ENCODE data around the gene SLC7A6.

The SLC7A6 gene

GRCh38 chr16:68235108-68235886 lies 29.0 kb upstream of the SLC7A6 start:
- DNase-seq = no peak

DNA sequence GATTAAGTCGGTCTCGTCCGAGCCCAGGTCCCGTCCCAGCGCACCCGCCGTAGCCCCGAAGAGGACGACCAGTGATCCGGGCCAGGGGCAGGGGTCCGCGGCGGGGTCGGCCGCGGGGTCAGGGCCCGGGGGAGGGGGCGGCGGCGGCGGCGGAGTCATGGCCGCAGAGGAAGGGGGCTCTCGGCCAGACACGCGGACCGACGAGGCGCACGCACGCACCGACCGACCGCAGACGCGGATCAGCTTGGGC lies 28.5 kb upstream of the SLC7A6 start, which contains the start of gene ESRP2:
Gene ESRP2, minus strand, starts transcription at position 241 of the 250 bp plus-strand sequence. Its CDS starts 82 bp downstream, at position 159.
- DNase-seq = no peak

- DNase-seq = no peak
These were observed 28.0 kb upstream of the SLC7A6 start for GRCh38 chr16:68236137-68236825.

- DNase-seq = no peak
These were observed 27.5 kb upstream of the SLC7A6 start for GRCh38 chr16:68236826-68237242.

GRCh38 chr16:68237243-68238028 lies 26.9 kb upstream of the SLC7A6 start:
- peak; percentile 98 to 99 (median 98) for DNase-seq

- DNase-seq = no peak
These were observed 26.3 kb upstream of the SLC7A6 start for GRCh38 chr16:68238029-68238345.

DNA sequence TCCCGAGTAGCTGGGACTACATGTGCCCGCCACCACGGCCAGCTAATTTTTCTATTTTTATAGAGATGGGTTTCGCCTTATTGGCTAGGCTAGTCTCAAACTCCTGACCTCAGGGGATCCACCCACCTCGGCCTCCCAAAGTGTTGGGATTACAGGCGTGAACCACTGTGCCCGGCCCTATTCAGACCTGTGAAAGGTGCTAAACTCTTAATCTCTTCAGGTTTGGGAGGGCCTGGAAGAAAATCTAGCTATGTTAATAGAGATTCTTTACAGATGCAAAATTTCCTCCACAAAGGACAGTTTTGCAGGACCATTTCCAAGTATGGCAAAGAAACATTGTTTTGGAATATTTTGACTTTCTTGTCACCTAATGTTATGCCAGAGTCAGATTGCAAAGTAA lies 22.2 kb upstream of the SLC7A6 start:
- no peak for DNase-seq

- DNase-seq = no peak
These were observed 21.1 kb upstream of the SLC7A6 start for GRCh38 chr16:68242926-68243858.

DNA sequence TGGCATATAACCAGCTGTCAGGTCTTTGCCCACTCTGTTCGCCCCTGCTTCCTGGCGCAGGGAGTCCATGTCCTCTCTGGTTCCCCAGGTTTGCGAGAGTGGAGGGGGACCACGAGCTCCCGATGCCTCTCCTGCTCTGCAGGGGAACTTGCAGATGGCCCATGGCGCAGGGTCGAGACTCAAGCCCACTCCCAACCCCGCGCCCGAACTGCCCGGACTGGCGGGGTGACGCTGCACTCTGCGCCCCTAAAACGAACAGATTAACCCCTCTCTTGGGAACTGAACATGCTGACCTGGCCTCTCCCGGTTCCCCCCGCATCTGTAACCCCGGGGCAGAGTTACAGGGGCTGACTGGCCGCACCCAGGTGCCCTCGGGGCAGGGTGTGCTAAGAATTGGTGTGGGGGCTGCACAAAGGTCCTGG lies 19.8 kb upstream of the SLC7A6 start:
- no peak for DNase-seq

DNA sequence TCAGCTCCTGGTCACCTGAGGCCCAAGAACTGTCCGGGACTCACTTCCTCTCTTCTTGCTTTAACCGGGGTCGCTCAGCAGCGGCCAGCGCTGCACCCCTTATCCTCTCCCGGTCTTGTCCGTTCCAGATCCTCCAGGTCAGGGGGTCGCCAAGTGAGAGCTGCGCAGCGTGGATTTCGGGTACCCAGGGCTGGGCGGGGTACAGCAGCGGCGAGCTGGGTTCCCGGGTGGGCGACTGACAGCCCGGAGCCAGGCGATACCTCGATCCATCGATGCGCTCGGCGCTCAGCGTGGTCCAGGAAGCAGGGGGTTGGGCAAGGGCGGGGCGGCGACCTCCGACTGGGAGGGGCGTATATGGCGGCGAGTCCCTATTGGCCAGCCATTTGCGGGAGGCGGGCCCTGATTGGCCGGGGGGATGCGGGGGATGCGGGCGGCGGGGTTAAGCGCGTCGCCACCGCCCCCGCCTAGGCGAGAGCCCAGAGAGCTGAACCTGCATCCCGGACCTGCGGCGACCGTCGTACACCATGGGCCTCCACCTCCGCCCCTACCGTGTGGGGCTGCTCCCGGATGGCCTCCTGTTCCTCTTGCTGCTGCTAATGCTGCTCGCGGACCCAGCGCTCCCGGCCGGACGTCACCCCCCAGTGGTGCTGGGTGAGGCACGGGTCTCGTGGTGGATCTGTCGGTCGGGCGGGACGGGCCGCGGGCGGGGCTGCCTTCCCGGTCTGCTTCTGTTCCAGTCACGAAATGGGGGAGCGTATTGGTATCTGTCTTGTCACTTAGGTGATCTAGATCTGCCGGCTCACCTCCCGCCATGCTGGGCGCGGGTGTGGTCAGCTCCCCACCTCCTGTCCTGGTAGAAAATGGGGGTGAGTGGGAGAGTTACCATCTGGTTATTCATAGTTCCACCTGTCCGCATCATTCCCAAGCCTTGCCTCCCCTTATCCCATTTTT lies 19.1 kb upstream of the SLC7A6 start, which contains the start of gene PLA2G15:
Gene PLA2G15, plus strand, starts transcription at position 471 of the 951 bp plus-strand sequence. Its CDS starts 54 bp downstream, at position 525.
- peak; percentile 92 to 99 (median 97) for DNase-seq

DNA sequence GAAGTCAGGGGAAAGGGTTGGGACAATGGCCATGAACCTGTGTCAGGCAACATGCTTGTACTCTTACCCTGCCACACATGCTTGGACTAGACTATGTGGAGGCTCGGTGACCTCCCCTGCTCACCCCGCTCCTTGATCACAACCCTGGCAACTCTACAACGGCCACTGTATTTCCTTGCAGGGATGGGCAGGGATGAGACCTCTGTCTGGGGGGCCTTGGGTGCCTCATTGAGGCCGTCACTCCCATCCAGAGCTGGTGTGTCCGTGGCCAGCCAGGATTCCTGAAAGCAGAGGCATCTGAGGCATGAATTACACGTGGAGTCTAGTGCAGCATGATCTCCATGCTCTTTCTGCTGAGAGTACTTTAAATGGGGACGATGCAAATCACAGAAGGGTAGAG lies 18.2 kb upstream of the SLC7A6 start:
- no peak for DNase-seq

GRCh38 chr16:68246666-68247065 lies 17.7 kb upstream of the SLC7A6 start:
- peak; percentile 60 to 65 (median 65) for DNase-seq

GRCh38 chr16:68247400-68247799 lies 16.9 kb upstream of the SLC7A6 start:
- DNase-seq = peak; percentile 73 to 81 (median 74)

DNA sequence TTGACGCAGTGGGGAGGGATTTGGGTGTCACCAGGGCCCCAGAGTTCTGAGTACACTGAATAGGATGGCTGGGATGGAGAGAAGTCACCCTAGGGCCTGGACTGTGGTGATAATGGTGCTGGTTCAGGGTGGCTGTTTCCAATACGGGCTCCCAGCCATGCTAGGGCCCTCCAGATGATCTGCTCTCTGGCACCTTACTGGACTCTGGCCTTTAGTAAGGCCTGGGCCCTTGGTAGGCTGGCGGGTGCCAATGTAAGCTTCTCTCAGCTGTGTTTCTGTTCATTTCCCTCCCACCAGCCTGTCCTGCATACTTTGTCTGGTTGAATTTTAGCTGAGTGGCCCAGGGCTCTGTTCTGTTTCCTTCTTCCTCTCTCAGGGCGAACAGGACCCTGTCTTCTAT lies 16.4 kb upstream of the SLC7A6 start:
- no peak for DNase-seq

DNA sequence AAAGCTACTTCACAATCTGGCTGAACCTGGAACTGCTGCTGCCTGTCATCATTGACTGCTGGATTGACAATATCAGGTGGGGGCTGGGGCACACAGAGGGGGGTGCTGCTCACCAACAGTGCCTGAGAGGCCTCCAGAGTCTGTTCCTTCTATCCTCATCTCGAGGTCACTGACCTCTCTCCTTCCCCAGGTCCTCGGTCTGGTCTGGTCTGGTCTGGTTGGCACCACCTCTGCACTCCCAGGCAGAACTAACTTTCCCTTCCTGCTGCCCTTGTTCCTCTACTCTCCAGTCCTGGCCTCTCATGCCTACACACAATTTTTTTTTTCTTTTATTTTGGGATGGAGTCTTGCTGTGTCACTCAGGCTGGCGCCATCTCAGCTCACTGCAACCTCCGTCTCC lies 15.0 kb upstream of the SLC7A6 start:
- no peak for DNase-seq

- DNase-seq = no peak
These were observed 13.4 kb upstream of the SLC7A6 start for GRCh38 chr16:68250951-68251350.

DNA sequence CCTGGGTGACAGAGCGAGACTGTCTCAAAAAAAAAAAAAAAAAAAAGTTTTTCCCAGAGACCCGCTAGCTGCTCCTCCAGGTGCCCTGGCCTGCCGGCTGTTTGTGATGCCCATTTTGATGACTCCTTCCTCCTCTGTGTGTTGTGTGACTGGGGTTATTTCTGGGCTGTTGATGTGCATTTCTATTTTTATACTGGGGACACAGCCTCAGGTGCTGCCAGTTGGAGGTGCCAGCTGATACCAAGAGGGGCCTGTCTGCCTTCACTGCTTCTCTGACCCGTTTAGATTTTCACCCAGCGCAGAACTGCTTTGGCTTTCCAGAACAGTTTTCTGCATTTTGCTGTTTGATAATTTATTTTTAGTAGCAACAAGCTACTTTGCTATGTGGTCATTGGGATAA lies 12.5 kb upstream of the SLC7A6 start:
- no peak for DNase-seq

DNA sequence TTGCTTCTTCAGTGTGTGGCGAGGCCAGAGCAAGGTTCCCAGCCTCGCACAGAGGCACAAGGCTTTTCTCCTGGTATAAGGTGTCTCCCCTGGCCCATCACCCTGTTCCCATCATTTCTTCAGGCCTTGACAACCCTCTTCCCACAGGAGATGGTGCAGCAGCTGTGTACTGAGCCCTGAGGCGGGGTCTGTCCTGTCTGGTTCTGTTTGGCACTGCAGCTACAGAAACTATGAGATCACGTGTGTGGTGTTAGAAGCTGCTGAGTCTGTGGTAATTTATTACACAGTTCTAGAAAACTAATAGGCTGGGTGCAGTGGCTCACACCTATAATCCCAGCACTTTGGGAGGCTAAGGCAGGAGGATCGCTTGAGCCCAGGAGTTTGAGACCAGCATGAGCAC lies 11.9 kb upstream of the SLC7A6 start:
- DNase-seq = no peak

GRCh38 chr16:68253721-68254120 lies 10.6 kb upstream of the SLC7A6 start:
- DNase-seq = no peak

DNA sequence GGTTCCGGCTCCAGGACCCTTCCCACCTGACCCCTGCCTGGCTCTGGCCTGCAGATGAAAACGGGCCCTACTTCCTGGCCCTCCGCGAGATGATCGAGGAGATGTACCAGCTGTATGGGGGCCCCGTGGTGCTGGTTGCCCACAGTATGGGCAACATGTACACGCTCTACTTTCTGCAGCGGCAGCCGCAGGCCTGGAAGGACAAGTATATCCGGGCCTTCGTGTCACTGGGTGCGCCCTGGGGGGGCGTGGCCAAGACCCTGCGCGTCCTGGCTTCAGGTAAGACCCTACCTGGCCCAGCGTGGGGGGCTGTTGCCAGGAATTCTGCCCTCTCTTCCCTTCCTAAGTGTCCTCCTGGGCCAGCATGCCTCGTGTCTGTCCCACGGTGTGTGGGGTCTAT lies 8.6 kb upstream of the SLC7A6 start:
- DNase-seq = no peak

GRCh38 chr16:68257251-68257905 lies 6.9 kb upstream of the SLC7A6 start:
- peak; percentile 48 to 61 (median 52) for DNase-seq
